ENCODE results near the gene UGT1A9. TPM values are rescaled to one million over a fixed set of nuclear protein-coding genes. Genes with fewer than 3 reads are reported as not detected.

The UGT1A9 gene
- total RNA-seq, 2 donors from 2014 or later, result not detected

GRCh38 chr2:233795735-233796171, 124.1 kb downstream of the UGT1A9 start:
- no peak for ATAC-seq
- no peaks in the 10 kb centered on the region for H3K36me3 Mint-ChIP-seq
- H3K27ac Mint-ChIP-seq, result no peak overlapping the region
- H3K9me3 Mint-ChIP-seq, result no peaks in the 10 kb centered on the region
- DNase-seq (ENCODE audit: low spot score in 2 of 2), result peak in 1 of 2 donors; percentile 43

GRCh38 chr2:233796254-233796653, 124.6 kb downstream of the UGT1A9 start:
- no peak for ATAC-seq
- no peaks in the 10 kb centered on the region for H3K36me3 Mint-ChIP-seq
- no peak for DNase-seq (ENCODE audit: low spot score in 2 of 2)
- no peaks in the 10 kb centered on the region for H3K9me3 Mint-ChIP-seq
- no peak overlapping the region for H3K27ac Mint-ChIP-seq

- no peak overlapping the region for H3K27ac Mint-ChIP-seq
- ATAC-seq (no peak), DNase-seq (ENCODE audit: low spot score in 2 of 2) (peak in 1 of 2 donors; percentile 45)
- H3K36me3 Mint-ChIP-seq, result no peaks in the 10 kb centered on the region
- H3K9me3 Mint-ChIP-seq, result no peaks in the 10 kb centered on the region
Observed at GRCh38 chr2:233798335-233799086, 126.8 kb downstream of the UGT1A9 start.

GRCh38 chr2:233799087-233799665, 127.5 kb downstream of the UGT1A9 start:
- Mint-ChIP-seq H3K27ac (no peak overlapping the region), H3K9me3 (no peaks in the 10 kb centered on the region), H3K36me3 (no peaks in the 10 kb centered on the region)
- DNase-seq (ENCODE audit: low spot score in 2 of 2) (peak in 1 of 2 donors; percentile 40), ATAC-seq (no peak)

GRCh38 chr2:233799716-233800115, 128.0 kb downstream of the UGT1A9 start:
- Mint-ChIP-seq H3K27ac (no peak overlapping the region), H3K36me3 (no peaks in the 10 kb centered on the region), H3K9me3 (no peaks in the 10 kb centered on the region)
- ATAC-seq (no peak), DNase-seq (ENCODE audit: low spot score in 2 of 2) (peak in 1 of 2 donors; percentile 40)

GRCh38 chr2:233800208-233800607, 128.5 kb downstream of the UGT1A9 start:
- no peak for ATAC-seq
- H3K9me3 Mint-ChIP-seq, result no peaks in the 10 kb centered on the region
- no peak for DNase-seq (ENCODE audit: low spot score in 2 of 2)
- no peaks in the 10 kb centered on the region for H3K36me3 Mint-ChIP-seq
- H3K27ac Mint-ChIP-seq, result no peak overlapping the region

GRCh38 chr2:233801357-233802131, 129.8 kb downstream of the UGT1A9 start:
- H3K27ac Mint-ChIP-seq, result no peak overlapping the region
- H3K36me3 Mint-ChIP-seq, result no peaks in the 10 kb centered on the region
- no peaks in the 10 kb centered on the region for H3K9me3 Mint-ChIP-seq
- DNase-seq (ENCODE audit: low spot score in 2 of 2) (peak in 1 of 2 donors; percentile 31), ATAC-seq (peak in 1 of 2 donors; percentile 70)

GRCh38 chr2:233802132-233802815, 130.6 kb downstream of the UGT1A9 start:
- H3K36me3 Mint-ChIP-seq, result no peaks in the 10 kb centered on the region
- no peak for ATAC-seq

GRCh38 chr2:233803292-233803911, 131.7 kb downstream of the UGT1A9 start:
- Mint-ChIP-seq H3K36me3 (no peaks in the 10 kb centered on the region), H3K9me3 (no peaks in the 10 kb centered on the region), H3K27ac (no peak overlapping the region)
- ATAC-seq (no peak), DNase-seq (ENCODE audit: low spot score in 2 of 2) (no peak)

More at GRCh38 chr2:233802132-233802815, 130.6 kb downstream of the UGT1A9 start:
- Mint-ChIP-seq H3K27ac (no peak overlapping the region), H3K9me3 (no peaks in the 10 kb centered on the region)
- no peak for DNase-seq (ENCODE audit: low spot score in 2 of 2)

- ATAC-seq (no peak), DNase-seq (ENCODE audit: low spot score in 2 of 2) (peak in 1 of 2 donors; percentile 33)
- Mint-ChIP-seq H3K36me3 (no peaks in the 10 kb centered on the region), H3K9me3 (no peaks in the 10 kb centered on the region), H3K27ac (no peak overlapping the region)
Observed at GRCh38 chr2:233803994-233804393, 132.3 kb downstream of the UGT1A9 start.

- H3K9me3 Mint-ChIP-seq, result no peaks in the 10 kb centered on the region
- no peak overlapping the region for H3K27ac Mint-ChIP-seq
- DNase-seq (ENCODE audit: low spot score in 2 of 2) (peak in 1 of 2 donors; percentile 47), ATAC-seq (no peak)
- H3K36me3 Mint-ChIP-seq, result no peaks in the 10 kb centered on the region
Observed at GRCh38 chr2:233807215-233807865, 135.6 kb downstream of the UGT1A9 start.

GRCh38 chr2:233807966-233808935, 136.6 kb downstream of the UGT1A9 start:
- H3K27ac Mint-ChIP-seq, result no peak overlapping the region
- DNase-seq (ENCODE audit: low spot score in 2 of 2) (peak in 1 of 2 donors; percentile 9), ATAC-seq (no peak)
- H3K9me3 Mint-ChIP-seq, result no peaks in the 10 kb centered on the region
- no peaks in the 10 kb centered on the region for H3K36me3 Mint-ChIP-seq

GRCh38 chr2:233810385-233810784, 138.7 kb downstream of the UGT1A9 start:
- no peaks in the 10 kb centered on the region for H3K36me3 Mint-ChIP-seq
- DNase-seq (ENCODE audit: low spot score in 2 of 2), result no peak
- H3K27ac Mint-ChIP-seq, result no peak overlapping the region
- ATAC-seq, result no peak
- H3K9me3 Mint-ChIP-seq, result no peaks in the 10 kb centered on the region

GRCh38 chr2:233811087-233811486, 139.4 kb downstream of the UGT1A9 start:
- Mint-ChIP-seq H3K9me3 (no peaks in the 10 kb centered on the region), H3K27ac (no peak overlapping the region), H3K36me3 (no peaks in the 10 kb centered on the region)
- DNase-seq (ENCODE audit: low spot score in 2 of 2) (peak in 1 of 2 donors; percentile 14), ATAC-seq (no peak)

GRCh38 chr2:233811732-233812131, 140.0 kb downstream of the UGT1A9 start:
- Mint-ChIP-seq H3K27ac (no peak overlapping the region), H3K36me3 (no peaks in the 10 kb centered on the region), H3K9me3 (no peaks in the 10 kb centered on the region)
- peak in 1 of 2 donors; percentile 16 for DNase-seq (ENCODE audit: low spot score in 2 of 2)
- ATAC-seq, result no peak

Data from activated naive CD4-positive, alpha-beta T cell treated with anti-CD3 and anti-CD28 coated beads, Interleukin-2, amount 50 U/mL, for 72 hours (primary cell).